ENCODE data around the gene MYLK4. TPM values are rescaled to one million over a fixed set of nuclear protein-coding genes. Genes with fewer than 3 reads are reported as not detected.

MYLK4 gene
- total RNA-seq, 1 donor from 2014 or later, result 0.65 TPM

DNA sequence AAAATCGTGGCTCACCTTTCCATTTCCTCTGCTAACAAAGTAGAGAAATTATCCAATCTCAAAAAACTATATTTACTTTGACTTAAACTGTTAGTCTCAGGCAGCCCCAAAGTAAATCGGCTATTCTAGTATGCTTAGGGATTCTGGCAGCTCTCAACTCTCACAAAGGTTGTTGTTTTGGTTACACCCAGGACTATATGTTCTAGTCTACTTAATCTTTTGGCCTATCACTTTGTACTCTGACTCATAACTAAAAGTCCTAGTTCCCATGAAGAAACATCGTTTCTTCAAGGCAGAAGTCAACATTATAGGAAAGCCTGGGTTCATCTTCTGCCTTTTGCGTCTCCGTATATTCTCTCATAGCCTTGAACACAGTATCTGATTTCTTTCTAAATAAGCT is 42.3 kb downstream of the MYLK4 start:
- Mint-ChIP-seq H3K9me3 (peaks cover 3% of the 10 kb centered on the region), H3K4me3 (no peak overlapping the region), H3K27ac (no peak overlapping the region), H3K36me3 (no peaks in the 10 kb centered on the region), H3K27me3 (peaks cover 4% of the 10 kb centered on the region), H3K4me1 (ENCODE audit: unreplicated experiment) (peaks cover 6% of the 10 kb centered on the region)
- TF ChIP-seq, protein P1, sequence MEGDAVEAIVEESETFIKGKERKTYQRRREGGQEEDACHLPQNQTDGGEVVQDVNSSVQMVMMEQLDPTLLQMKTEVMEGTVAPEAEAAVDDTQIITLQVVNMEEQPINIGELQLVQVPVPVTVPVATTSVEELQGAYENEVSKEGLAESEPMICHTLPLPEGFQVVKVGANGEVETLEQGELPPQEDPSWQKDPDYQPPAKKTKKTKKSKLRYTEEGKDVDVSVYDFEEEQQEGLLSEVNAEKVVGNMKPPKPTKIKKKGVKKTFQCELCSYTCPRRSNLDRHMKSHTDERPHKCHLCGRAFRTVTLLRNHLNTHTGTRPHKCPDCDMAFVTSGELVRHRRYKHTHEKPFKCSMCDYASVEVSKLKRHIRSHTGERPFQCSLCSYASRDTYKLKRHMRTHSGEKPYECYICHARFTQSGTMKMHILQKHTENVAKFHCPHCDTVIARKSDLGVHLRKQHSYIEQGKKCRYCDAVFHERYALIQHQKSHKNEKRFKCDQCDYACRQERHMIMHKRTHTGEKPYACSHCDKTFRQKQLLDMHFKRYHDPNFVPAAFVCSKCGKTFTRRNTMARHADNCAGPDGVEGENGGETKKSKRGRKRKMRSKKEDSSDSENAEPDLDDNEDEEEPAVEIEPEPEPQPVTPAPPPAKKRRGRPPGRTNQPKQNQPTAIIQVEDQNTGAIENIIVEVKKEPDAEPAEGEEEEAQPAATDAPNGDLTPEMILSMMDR (conservative IDR thresholded peaks at IDR 0.05), result no peak
- DNase-seq (ENCODE audit: extremely low spot score, unreplicated experiment), result no peak

DNA sequence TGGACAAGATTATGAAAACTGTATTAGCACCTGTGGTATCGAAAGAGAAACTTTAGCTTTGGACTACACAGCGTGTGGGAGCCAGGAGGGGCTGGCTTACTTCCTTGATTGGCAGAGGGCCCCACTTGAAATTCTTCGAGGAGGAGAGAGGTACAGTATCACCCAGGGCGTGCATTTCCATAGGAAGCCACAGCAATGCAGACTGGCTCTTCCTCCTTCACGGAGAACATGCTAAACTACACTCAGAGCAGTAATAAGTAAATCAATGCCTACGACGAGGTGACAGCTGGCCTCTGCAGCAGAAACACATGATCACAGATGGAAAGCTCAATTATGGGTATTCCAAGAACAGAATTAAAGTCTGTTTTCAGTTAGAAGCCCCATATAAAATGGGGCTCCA is 44.2 kb downstream of the MYLK4 start:
- Mint-ChIP-seq H3K27me3 (peaks cover 7% of the 10 kb centered on the region), H3K4me1 (ENCODE audit: unreplicated experiment) (peaks cover 6% of the 10 kb centered on the region), H3K4me3 (no peak overlapping the region), H3K36me3 (no peaks in the 10 kb centered on the region), H3K9me3 (peaks cover 3% of the 10 kb centered on the region), H3K27ac (no peak overlapping the region)
- DNase-seq (ENCODE audit: extremely low spot score, unreplicated experiment), result no peak
- TF ChIP-seq, protein P1 (conservative IDR thresholded peaks at IDR 0.05), result no peak

DNA sequence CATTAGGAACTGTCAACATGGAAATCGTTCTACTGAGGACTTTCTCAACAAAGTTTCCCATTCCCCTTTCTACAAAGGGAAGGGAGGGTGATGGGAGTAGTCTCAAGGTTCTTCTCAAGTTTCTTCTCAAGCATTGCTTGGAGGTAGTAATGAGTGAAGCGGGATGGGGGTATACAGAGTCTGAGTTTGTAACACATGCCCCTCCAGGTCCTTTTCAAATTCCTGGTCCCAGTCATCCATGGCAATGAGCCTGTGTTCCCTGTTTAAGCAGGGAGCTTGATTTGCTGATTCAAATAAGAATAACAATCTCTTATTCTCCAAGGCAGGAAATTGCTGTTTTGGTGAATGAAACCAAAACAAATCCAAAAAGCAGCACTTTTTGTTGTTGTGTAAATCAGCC is 45.5 kb downstream of the MYLK4 start:
- H3K9me3 Mint-ChIP-seq, result no peaks in the 10 kb centered on the region
- H3K27me3 Mint-ChIP-seq, result peaks cover 7% of the 10 kb centered on the region
- TF ChIP-seq, protein P1 (conservative IDR thresholded peaks at IDR 0.05), result no peak
- no peak overlapping the region for H3K4me3 Mint-ChIP-seq
- H3K36me3 Mint-ChIP-seq, result no peaks in the 10 kb centered on the region
- H3K27ac Mint-ChIP-seq, result no peak overlapping the region
- no peak for DNase-seq (ENCODE audit: extremely low spot score, unreplicated experiment)
- peaks cover 9% of the 10 kb centered on the region for H3K4me1 Mint-ChIP-seq (ENCODE audit: unreplicated experiment)

GRCh38 chr6:2697291-2697690 is 53.4 kb downstream of the MYLK4 start:
- TF ChIP-seq, protein P1 (conservative IDR thresholded peaks at IDR 0.05), result no peak
- peaks cover 8% of the 10 kb centered on the region for H3K27me3 Mint-ChIP-seq
- H3K4me1 Mint-ChIP-seq (ENCODE audit: unreplicated experiment), result peaks cover 16% of the 10 kb centered on the region
- no peaks in the 10 kb centered on the region for H3K36me3 Mint-ChIP-seq
- no peaks in the 10 kb centered on the region for H3K9me3 Mint-ChIP-seq
- no peak for DNase-seq (ENCODE audit: extremely low spot score, unreplicated experiment)
- H3K27ac Mint-ChIP-seq, result no peak overlapping the region
- no peak overlapping the region for H3K4me3 Mint-ChIP-seq

DNA sequence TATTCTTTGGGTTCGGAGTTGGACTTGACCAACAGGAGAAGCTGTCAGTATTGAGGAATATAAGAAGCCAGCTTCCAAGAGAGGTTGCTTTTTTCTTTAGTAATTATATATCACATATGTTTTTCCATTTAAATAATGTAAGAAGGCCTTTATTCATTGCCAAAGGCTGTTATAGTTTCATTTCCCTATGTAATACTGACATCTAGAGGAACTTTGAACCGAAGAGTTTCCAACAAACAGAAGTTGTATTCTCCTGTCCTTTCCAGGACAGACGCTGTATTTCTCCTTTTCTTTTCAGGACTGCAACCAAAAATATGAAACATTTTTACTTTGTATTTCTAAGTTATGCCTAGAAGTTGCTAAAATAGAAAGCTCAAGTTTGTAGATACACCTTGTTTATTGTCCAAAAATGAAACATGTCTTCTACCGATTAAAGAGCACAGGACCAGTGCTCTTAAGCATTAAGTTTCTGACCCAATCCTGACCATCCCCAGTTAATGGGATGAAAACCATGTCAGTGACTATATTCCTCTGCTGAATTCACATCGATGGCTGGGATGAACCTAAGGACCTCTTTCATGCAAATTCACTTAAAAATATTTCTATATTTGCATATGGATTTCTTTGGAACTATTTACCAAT is 55.1 kb downstream of the MYLK4 start:
- peaks cover 15% of the 10 kb centered on the region for H3K4me1 Mint-ChIP-seq (ENCODE audit: unreplicated experiment)
- peaks cover 9% of the 10 kb centered on the region for H3K27me3 Mint-ChIP-seq
- H3K27ac Mint-ChIP-seq, result no peak overlapping the region
- no peak for DNase-seq (ENCODE audit: extremely low spot score, unreplicated experiment)
- no peaks in the 10 kb centered on the region for H3K36me3 Mint-ChIP-seq
- no peaks in the 10 kb centered on the region for H3K9me3 Mint-ChIP-seq
- H3K4me3 Mint-ChIP-seq, result no peak overlapping the region
- TF ChIP-seq, protein P1 (conservative IDR thresholded peaks at IDR 0.05), result peak; percentile 61

All from type B pancreatic cell (in vitro differentiated cells).